GM18526 (cell line): Measurements from ENCODE around the gene CYBC1.

Experiments used
- POLR2A ChIP-seq: IDR thresholded peaks from 3 replicates; pipeline ENCODE4 v1.6.1; 2011; ENCODE audit not compliant: insufficient read length; ENCODE audit errors: extremely low read depth

The CYBC1 gene

DNA sequence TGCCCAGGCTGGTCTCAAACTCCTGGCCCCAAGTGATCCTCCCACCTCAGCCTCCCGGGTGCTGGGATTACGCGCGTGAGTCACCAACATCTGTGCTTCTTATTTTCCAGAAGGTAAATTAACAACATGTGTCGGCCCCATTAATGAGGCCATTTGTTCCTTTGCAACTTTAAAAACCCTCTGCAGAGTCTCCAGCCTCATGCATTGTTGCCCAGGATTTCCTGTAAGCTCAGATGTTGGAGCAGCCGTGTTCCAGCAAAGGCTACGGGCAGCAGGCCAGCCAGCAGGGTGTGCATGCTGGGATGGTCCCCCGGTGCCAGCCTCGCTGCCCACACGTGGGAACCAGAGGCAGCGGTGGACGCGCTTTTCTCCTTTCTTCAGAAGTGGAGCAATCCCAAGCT is 51.5 kb downstream of the CYBC1 start:
- TF ChIP-seq POLR2A: no peak

DNA sequence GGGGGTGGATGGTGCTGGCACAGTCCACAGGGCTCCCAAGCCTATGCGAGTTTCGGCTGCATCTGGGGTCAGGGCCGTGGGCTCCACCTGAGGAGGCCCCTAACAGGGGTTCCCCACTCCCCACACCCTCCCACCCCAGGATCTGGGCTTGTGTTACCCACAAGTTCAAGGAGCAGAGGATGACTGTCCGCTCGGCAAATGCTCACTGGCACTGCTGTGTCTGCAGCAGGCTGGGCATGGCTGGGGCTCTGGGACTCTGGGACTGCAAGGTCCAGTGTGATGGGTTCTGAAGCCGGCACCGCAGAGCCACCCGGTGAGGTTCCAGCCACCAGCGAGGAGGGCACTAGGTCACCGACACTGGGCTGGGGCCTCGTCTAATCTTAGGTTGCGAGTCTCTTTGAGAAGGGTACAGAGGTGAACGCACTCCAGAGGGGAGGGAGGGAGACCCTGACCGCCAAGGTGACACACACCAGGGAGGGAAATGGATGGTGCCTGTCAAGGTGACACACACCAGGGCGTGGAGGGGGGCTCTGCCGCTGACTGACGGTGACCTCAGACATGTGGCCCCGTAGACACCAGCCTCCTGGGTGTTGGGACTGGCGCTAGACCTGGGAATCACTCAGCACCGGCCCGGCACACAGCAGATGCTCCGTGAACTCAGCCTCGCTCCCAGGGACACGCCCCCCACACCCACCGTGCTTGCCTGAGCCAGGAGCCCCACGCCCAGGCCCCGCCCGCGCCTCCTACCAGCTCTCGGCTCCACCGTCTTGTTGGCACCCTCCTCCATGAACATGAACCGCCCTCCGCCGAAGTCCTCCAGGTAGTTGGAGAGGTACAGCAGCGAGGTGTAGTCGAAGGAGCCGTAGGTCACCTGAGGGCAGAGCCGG is 52.9 kb downstream of the CYBC1 start:
- TF ChIP-seq POLR2A: no peak

DNA sequence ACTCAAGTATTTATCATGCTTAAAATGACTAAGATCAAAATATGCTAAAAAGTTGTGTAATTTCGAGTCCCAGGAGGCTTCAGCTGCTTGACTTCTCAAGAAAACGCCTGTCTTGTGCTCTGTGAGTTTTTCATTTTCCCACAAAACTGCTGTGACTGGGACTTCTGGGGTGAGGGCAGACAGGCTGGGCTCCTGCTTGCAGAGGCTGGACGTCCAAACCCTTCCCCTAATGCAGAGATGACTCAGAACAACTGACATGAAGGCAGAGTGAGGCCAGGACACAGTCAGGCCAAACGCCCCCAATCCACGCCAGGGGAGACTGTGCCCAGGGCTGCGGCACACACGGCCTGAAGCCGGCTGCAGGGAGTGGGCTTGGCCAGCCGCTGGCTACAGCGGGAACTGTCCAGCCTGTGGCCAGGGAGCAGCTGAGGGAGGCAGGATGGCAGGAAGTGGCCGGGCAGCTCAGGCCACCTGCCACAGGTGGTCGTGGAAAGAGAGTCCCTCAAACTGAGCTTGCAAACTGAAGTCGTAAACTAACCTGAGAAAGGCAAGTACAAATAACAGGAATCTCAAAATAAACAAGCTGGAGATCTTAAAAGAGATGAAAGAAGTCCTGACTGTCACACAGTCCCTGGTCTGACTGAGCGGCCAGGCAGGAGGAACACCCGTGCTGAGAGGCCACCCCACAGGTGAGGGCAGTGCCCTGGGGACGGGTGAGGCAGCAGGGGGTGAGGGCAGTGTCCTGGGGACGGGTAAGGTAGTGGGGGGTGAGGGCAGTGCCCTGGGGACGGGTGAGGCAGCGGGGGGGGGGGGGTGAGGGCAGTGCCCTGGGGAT is 53.7 kb downstream of the CYBC1 start:
- no peak for TF ChIP-seq POLR2A

DNA sequence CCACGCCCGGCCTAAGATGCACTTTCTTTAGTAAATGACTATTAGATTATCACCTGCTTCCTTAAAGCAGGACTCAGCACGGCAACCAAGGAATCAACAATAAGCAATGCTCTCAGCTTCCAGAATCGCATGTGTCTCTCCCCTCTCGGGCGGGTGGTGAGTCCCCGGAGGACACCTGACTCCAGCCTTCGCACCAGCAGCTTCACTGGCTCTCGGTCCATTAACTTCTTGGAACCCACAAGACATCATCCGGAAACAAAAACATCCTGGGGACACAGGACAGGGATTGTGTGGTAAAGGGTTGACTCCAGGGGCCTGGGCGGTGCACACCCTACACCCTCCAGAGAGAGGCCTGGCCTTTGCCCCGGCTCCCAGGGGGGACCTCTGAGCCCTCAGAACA is 56.3 kb downstream of the CYBC1 start:
- TF ChIP-seq POLR2A: no peak

DNA sequence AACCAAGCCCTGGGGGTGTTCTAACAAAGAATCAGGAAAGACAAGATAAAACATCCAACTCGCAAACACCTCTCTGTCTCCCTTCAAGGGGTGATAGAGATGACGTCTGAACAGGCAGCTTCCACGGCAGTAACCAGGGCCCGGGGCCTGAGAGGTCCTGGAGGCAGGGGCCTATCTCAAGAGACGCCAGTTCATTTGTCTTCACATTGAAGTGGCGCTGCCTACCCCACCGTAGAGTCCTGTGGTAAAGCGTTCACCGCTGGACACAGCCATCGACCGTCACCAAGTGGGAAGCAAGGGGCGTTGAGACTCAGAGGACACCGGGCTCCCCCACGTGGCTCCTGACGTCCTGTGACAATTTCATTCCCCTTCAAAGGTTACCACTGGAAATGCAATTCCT is 57.6 kb downstream of the CYBC1 start:
- TF ChIP-seq POLR2A: no peak
